ENCODE measurements around the gene STX18.
A peak's percentile ranks its signal among the peaks of the same experiment; 100 is the strongest.

Gene STX18

DNA sequence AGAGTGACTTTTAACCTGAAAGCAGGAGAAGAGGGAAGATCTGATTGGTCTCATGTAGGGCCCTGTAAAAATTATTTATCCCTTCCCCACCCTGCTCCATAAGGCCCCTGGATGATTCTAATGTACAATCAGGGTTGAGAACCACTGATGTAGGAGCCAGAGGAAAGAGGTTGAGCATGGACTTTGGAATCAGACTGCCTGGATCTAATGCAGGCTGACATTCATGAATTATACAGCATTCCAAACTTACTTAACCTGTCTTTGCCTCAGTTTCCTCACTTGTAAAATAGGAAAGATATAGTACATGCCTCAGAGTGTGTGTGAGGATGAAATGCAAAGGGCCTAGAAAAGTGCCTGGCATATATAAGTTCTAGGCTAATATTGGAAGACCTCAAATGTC is 47.0 kb downstream of the STX18 start:
- TF ChIP-seq, protein P1, sequence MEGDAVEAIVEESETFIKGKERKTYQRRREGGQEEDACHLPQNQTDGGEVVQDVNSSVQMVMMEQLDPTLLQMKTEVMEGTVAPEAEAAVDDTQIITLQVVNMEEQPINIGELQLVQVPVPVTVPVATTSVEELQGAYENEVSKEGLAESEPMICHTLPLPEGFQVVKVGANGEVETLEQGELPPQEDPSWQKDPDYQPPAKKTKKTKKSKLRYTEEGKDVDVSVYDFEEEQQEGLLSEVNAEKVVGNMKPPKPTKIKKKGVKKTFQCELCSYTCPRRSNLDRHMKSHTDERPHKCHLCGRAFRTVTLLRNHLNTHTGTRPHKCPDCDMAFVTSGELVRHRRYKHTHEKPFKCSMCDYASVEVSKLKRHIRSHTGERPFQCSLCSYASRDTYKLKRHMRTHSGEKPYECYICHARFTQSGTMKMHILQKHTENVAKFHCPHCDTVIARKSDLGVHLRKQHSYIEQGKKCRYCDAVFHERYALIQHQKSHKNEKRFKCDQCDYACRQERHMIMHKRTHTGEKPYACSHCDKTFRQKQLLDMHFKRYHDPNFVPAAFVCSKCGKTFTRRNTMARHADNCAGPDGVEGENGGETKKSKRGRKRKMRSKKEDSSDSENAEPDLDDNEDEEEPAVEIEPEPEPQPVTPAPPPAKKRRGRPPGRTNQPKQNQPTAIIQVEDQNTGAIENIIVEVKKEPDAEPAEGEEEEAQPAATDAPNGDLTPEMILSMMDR (IDR thresholded peaks at IDR 0.05; ENCODE audit: low read depth, low read length, missing control alignments) = no peak
- no peak overlapping the region for H3K4me3 ChIP-seq (ENCODE audit: low read depth, low read length)
- in situ Hi-C loops (cut with HindIII; ENCODE audit: low pct_ligation_motif_present, low sequenced_read_pairs) = no loop called here
- DNase-seq = no peak
- no peaks in the 10 kb centered on the region for H3K27me3 ChIP-seq (replicated peaks)
- H3K27ac ChIP-seq = no peak overlapping the region
- H3K36me3 ChIP-seq (replicated peaks) = no peaks in the 10 kb centered on the region

DNA sequence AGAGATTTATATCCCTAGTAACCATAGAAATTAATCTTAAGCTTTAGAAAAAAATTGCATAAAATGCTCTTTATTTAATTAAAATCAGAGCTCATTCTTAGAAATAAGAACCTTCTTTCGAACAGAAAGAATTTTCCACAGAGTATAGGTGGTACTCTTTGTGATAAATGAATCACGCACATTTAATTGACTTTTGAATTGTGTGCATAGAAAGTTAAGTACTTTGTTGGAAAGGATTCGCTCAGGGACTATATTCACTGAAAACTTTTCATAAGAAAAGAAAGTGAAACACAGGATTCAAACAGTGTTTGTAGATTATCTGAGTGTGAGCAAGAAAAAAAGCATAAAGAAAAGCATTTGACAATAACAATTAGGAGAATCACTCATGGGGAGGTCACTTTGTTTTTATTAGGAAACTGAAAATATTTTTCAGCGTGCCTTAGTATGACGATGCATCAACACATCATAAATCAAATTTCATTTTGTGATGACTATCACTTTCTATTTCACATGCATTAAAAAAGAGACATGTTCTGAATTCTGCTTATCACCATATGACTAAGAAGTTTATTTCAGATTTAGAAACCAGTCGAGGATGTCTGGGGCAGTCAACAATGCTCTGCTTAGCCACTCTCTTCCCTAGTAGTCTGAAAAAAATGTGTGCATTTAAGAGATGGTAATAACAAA is 49.5 kb downstream of the STX18 start:
- no peaks in the 10 kb centered on the region for H3K27me3 ChIP-seq (replicated peaks)
- H3K36me3 ChIP-seq (replicated peaks) = no peaks in the 10 kb centered on the region
- H3K27ac ChIP-seq = peak overlapping the region; percentile 81
- DNase-seq = peak; percentile 34
- no peak overlapping the region for H3K4me3 ChIP-seq (ENCODE audit: low read depth, low read length)
- in situ Hi-C loops (cut with HindIII; ENCODE audit: low pct_ligation_motif_present, low sequenced_read_pairs) = no loop called here
- TF ChIP-seq, protein P1 (IDR thresholded peaks at IDR 0.05; ENCODE audit: low read depth, low read length, missing control alignments) = no peak

DNA sequence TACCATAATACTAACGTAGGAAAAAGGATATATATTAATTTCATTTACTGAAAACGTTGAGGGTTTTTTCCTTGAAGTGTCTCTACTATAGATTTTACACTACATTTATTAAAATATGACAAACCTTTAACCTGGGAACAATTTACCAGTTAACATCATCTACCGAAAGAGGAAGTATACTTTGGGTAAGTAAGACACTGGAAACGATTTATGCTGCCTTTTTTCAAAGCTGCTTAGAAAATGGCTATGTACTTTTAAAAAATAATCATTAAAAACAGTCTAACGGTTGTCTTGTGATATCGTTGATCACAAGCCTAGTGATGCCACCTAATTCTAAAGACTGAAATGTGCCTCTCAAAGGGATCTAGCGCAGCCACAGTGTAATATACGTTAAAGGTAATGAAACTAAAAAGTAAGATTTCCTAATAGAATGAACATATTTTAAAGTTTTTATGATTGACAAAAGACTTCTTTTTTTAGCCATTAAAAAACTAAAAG is 50.4 kb downstream of the STX18 start:
- H3K27ac ChIP-seq = peak overlapping the region; percentile 81

DNA sequence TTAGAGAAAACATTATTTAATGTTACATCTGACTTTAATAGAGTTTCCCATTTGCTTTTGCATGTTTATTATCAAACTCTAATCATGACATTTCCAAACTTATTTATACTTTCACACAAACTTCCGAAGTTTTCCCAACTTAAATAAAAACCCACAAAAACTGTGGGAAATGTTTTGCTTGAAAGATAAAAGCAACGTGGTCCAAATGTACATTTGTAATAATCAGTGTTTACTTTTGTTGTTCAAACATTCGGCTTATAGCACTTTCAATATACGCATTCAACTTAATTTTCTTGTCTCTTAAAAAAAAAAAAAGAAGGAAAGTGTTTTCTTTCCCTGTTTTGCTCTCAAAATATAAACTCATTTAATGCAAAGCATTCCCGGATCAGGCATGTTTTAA is 51.0 kb downstream of the STX18 start:
- TF ChIP-seq, protein P1 (IDR thresholded peaks at IDR 0.05; ENCODE audit: low read depth, low read length, missing control alignments) = no peak

More for the DNA sequence above, 50.4 kb downstream of the STX18 start:
- in situ Hi-C loops (cut with HindIII; ENCODE audit: low pct_ligation_motif_present, low sequenced_read_pairs) = no loop called here
- H3K27me3 ChIP-seq (replicated peaks) = no peaks in the 10 kb centered on the region
- no peak overlapping the region for H3K4me3 ChIP-seq (ENCODE audit: low read depth, low read length)
- no peak for DNase-seq
- TF ChIP-seq, protein P1 (IDR thresholded peaks at IDR 0.05; ENCODE audit: low read depth, low read length, missing control alignments) = no peak
- H3K36me3 ChIP-seq (replicated peaks) = no peaks in the 10 kb centered on the region

DNA sequence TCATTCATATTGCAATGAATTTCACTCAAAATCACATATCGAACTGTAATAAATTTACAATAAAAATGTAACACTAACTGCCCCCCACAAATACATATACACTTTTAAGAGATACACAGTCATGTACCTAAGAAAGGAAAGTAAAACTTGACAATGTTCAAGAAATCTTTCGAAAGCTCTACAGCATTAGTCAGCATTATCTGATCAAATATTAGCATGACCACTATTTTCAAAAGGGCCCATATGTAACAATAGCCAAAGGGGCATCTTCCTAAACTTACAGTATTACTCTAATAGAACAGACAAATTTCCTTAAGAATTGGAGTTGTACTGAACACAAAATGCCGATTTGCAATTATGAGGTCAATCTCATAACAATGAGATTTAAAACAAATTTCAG is 51.8 kb downstream of the STX18 start:
- no peak for DNase-seq
- TF ChIP-seq, protein P1 (IDR thresholded peaks at IDR 0.05; ENCODE audit: low read depth, low read length, missing control alignments) = no peak
- in situ Hi-C loops (cut with HindIII; ENCODE audit: low pct_ligation_motif_present, low sequenced_read_pairs) = no loop called here
- Histone ChIP-seq H3K27ac (peak overlapping the region; percentile 6), H3K27me3 (replicated peaks) (no peaks in the 10 kb centered on the region), H3K36me3 (replicated peaks) (no peaks in the 10 kb centered on the region), H3K4me3 (ENCODE audit: low read depth, low read length) (no peak overlapping the region)

More for the DNA sequence above, 51.0 kb downstream of the STX18 start:
- in situ Hi-C loops (cut with HindIII; ENCODE audit: low pct_ligation_motif_present, low sequenced_read_pairs) = no loop called here
- Histone ChIP-seq H3K27me3 (replicated peaks) (no peaks in the 10 kb centered on the region), H3K36me3 (replicated peaks) (no peaks in the 10 kb centered on the region), H3K4me3 (ENCODE audit: low read depth, low read length) (no peak overlapping the region), H3K27ac (no peak overlapping the region)
- no peak for DNase-seq

All from brain microvascular endothelial cell (primary cell).